Liver (tissue), 3 donors: ENCODE data around the gene ZSCAN12.

Source experiments
- ATF3 ChIP-seq: IDR thresholded peaks from 2 replicates; pipeline ENCODE4 v1.6.1; 2016; ENCODE audit warnings: antibody characterized with exemption
- CTCF ChIP-seq: fragments of 150-350 bp; IDR thresholded peaks from 2 replicates; pipeline ENCODE4 v1.5.1; 2017; ENCODE audit warnings: improper control_type of control experiment, low read depth, low read length; ENCODE audit not compliant: missing input control
- MAX ChIP-seq: IDR thresholded peaks from 2 replicates; pipeline ENCODE4 v1.6.1; 2016; ENCODE audit warnings: antibody characterized with exemption
- SP1 ChIP-seq: IDR thresholded peaks from 2 replicates; pipeline ENCODE4 v1.6.1; 2018; ENCODE audit warnings: antibody characterized with exemption, mild to moderate bottlenecking
- donor health status: healthy.
- donor health status: healthy.

GRCh38 chr6:28353356-28353755 lies 46.2 kb downstream of the ZSCAN12 start:
- no peak for TF ChIP-seq CTCF
- TF ChIP-seq ATF3, result no peak
- TF ChIP-seq MAX, result no peak
- no peak for TF ChIP-seq SP1
